A673 (cell line): ENCODE measurements around the gene ACSM2A.
"Not testable (repeated sequence)": the region's sequence is repeated elsewhere in the genome, so short reads cannot be mapped to it uniquely, and the experiment has no call there.

Experiments
- EZH2 ChIP-seq: fragments of 200-600 bp; sonication (generic); IDR thresholded peaks from 2 replicates; pipeline ENCODE4 v1.6.1; 2017; ENCODE audit warnings: borderline replicate concordance, low read depth, mild to moderate bottlenecking, mixed read lengths, antibody characterized with exemption, low read length; ENCODE audit not compliant: poor library complexity, severe bottlenecking
- TF ChIP-seq, protein P1 (sequence below): fragments of 300-800, 200-600 bp; sonication (generic); conservative IDR thresholded peaks from 2 replicates; pipeline ENCODE4 v1.5.1; 2017; ENCODE audit warnings: low read depth, mild to moderate bottlenecking, antibody characterized with exemption, low read length, moderate library complexity, mixed read lengths

GRCh38 chr16:20531795-20532194 is 80.5 kb downstream of the ACSM2A start:
- TF ChIP-seq, protein P1, sequence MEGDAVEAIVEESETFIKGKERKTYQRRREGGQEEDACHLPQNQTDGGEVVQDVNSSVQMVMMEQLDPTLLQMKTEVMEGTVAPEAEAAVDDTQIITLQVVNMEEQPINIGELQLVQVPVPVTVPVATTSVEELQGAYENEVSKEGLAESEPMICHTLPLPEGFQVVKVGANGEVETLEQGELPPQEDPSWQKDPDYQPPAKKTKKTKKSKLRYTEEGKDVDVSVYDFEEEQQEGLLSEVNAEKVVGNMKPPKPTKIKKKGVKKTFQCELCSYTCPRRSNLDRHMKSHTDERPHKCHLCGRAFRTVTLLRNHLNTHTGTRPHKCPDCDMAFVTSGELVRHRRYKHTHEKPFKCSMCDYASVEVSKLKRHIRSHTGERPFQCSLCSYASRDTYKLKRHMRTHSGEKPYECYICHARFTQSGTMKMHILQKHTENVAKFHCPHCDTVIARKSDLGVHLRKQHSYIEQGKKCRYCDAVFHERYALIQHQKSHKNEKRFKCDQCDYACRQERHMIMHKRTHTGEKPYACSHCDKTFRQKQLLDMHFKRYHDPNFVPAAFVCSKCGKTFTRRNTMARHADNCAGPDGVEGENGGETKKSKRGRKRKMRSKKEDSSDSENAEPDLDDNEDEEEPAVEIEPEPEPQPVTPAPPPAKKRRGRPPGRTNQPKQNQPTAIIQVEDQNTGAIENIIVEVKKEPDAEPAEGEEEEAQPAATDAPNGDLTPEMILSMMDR, result not testable (repeated sequence)
- TF ChIP-seq EZH2, result not testable (repeated sequence)
